Measurements from ENCODE around the gene HCFC1.

The HCFC1 gene

GRCh38 chrX:153956044-153956907 lies 15.3 kb downstream of the HCFC1 start:
- Histone ChIP-seq H3K4me1 (ENCODE audit: control extremely low read depth in 1 of 4, control insufficient read depth in 4 of 4, insufficient read depth in 4 of 4, low read length in 3 of 4) (peaks cover 0 to 3% (median 0%) of the 10 kb centered on the region in 4 experiments), H3K27me3 (replicated peaks in 2 of 5; ENCODE audit: control insufficient read depth in 4 of 5, insufficient read depth in 5 of 5, low read length in 4 of 5) (peaks cover 0 to 7% (median 0%) of the 10 kb centered on the region in 5 experiments), H3K27ac (ENCODE audit: insufficient read depth in 1 of 2, low read depth in 1 of 2, low read length in 2 of 2, poor library complexity in 1 of 2, severe bottlenecking in 2 of 2) (no peak overlapping the region), H3K4me3 (ENCODE audit: control insufficient read depth in 1 of 7, extremely low read depth in 1 of 7, insufficient read depth in 4 of 7, low read depth in 2 of 7, low read length in 6 of 7) (no peak overlapping the region), H3K36me3 (ENCODE audit: control insufficient read depth in 4 of 4, insufficient read depth in 4 of 4, low read length in 3 of 4) (peaks cover 10 to 99% (median 57%) of the 10 kb centered on the region in 4 experiments), H3K9me3 (ENCODE audit: control extremely low read depth in 1 of 5, control insufficient read depth in 4 of 5, insufficient read depth in 2 of 5, low read depth in 1 of 5, low read length in 4 of 5) (no peaks in the 10 kb centered on the region)
- ChIA-PET CTCF (interaction anchor here (0.8 to 1.8 kb wide), 2 partner anchors 12 to 31 kb away, joined by 5 to 6 read pairs; no protein-coding TSS in a partner anchor), POLR2A (no interaction called here)
- no peak for DNase-seq
- WGBS (ENCODE audit: insufficient coverage) = 97% methylated on average over 33 of the region's 35 CpGs

- Histone ChIP-seq H3K9me3 (ENCODE audit: control extremely low read depth in 1 of 5, control insufficient read depth in 4 of 5, insufficient read depth in 2 of 5, low read depth in 1 of 5, low read length in 4 of 5) (no peaks in the 10 kb centered on the region), H3K4me1 (ENCODE audit: control extremely low read depth in 1 of 4, control insufficient read depth in 4 of 4, insufficient read depth in 4 of 4, low read length in 3 of 4) (peaks cover 0 to 5% (median under 1%) of the 10 kb centered on the region in 4 experiments), H3K27me3 (replicated peaks in 2 of 5; ENCODE audit: control insufficient read depth in 4 of 5, insufficient read depth in 5 of 5, low read length in 4 of 5) (peaks cover 0 to 7% (median 0%) of the 10 kb centered on the region in 5 experiments), H3K27ac (ENCODE audit: insufficient read depth in 1 of 2, low read depth in 1 of 2, low read length in 2 of 2, poor library complexity in 1 of 2, severe bottlenecking in 2 of 2) (no peak overlapping the region), H3K4me3 (ENCODE audit: control insufficient read depth in 1 of 7, extremely low read depth in 1 of 7, insufficient read depth in 4 of 7, low read depth in 2 of 7, low read length in 6 of 7) (no peak overlapping the region), H3K36me3 (ENCODE audit: control insufficient read depth in 4 of 4, insufficient read depth in 4 of 4, low read length in 3 of 4) (peaks cover 10 to 99% (median 58%) of the 10 kb centered on the region in 4 experiments)
- CTCF ChIA-PET = interaction anchor here (0.5 to 1.8 kb wide), 2 partner anchors 13 to 38 kb away, joined by 3 to 6 read pairs; no protein-coding TSS in a partner anchor
- DNase-seq = no peak
- POLR2A ChIA-PET = interaction anchor here (0.7 kb wide), 1 partner anchor 32 kb away, joined by 5 read pairs; no protein-coding TSS in a partner anchor
- WGBS (ENCODE audit: insufficient coverage) = 91% methylated on average over 12 of the region's 12 CpGs
Observed at GRCh38 chrX:153955228-153955732, 16.3 kb downstream of the HCFC1 start.

DNA sequence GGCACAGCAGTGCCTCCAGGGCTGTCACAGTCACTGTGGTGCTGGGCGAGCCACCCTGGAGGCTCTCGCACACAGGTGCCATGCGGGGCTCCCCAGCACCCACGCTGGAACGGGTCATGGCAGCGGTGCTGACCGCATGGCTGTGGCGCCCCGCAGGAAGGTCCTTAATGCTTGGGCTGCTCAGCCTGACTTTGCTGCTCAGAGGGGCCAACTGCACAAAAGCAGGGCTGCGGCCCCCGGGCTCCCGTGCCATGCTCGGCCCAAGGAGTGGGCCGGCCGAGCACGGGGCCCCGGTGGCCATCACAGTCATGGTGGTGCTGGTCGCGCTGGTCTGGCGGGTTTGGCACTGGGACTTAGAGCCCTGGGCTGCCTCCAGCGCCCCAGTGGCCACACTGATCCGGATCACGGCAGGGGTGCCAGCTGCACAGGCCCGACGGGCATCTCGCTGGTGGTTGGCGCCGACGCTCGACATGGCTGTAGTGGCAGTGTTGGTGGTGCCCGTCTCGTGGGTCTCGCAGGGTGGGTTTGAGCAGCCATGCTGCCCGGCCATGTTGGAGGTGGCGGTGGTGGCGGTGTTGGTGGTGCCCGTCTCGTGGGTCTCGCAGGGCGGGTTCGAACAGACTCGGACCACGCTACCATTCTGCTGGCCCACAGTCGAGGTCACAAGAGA lies 16.9 kb downstream of the HCFC1 start:
- ChIA-PET CTCF (interaction anchor here (0.5 to 1.8 kb wide), 2 partner anchors 14 to 38 kb away, joined by 3 to 6 read pairs; no protein-coding TSS in a partner anchor), POLR2A (interaction anchor here (0.7 kb wide), 1 partner anchor 32 kb away, joined by 5 read pairs; no protein-coding TSS in a partner anchor)
- Histone ChIP-seq H3K27me3 (replicated peaks in 2 of 5; ENCODE audit: control insufficient read depth in 4 of 5, insufficient read depth in 5 of 5, low read length in 4 of 5) (peaks cover 0 to 7% (median 0%) of the 10 kb centered on the region in 5 experiments), H3K27ac (ENCODE audit: insufficient read depth in 1 of 2, low read depth in 1 of 2, low read length in 2 of 2, poor library complexity in 1 of 2, severe bottlenecking in 2 of 2) (no peak overlapping the region), H3K9me3 (ENCODE audit: control extremely low read depth in 1 of 5, control insufficient read depth in 4 of 5, insufficient read depth in 2 of 5, low read depth in 1 of 5, low read length in 4 of 5) (no peaks in the 10 kb centered on the region), H3K4me3 (ENCODE audit: control insufficient read depth in 1 of 7, extremely low read depth in 1 of 7, insufficient read depth in 4 of 7, low read depth in 2 of 7, low read length in 6 of 7) (no peak overlapping the region), H3K4me1 (ENCODE audit: control extremely low read depth in 1 of 4, control insufficient read depth in 4 of 4, insufficient read depth in 4 of 4, low read length in 3 of 4) (peaks cover 0 to 11% (median 6%) of the 10 kb centered on the region in 4 experiments), H3K36me3 (ENCODE audit: control insufficient read depth in 4 of 4, insufficient read depth in 4 of 4, low read length in 3 of 4) (peaks cover 10 to 99% (median 60%) of the 10 kb centered on the region in 4 experiments)
- DNase-seq = no peak
- WGBS (ENCODE audit: insufficient coverage) = 97% methylated on average over 39 of the region's 44 CpGs

- H3K27me3 ChIP-seq (replicated peaks in 2 of 5; ENCODE audit: control insufficient read depth in 4 of 5, insufficient read depth in 5 of 5, low read length in 4 of 5) = peaks cover 0 to 7% (median 0%) of the 10 kb centered on the region in 5 experiments
- peak in 2 of 3 donors; percentile 38 to 58 for DNase-seq
- H3K9me3 ChIP-seq (ENCODE audit: control extremely low read depth in 1 of 5, control insufficient read depth in 4 of 5, insufficient read depth in 2 of 5, low read depth in 1 of 5, low read length in 4 of 5) = no peaks in the 10 kb centered on the region
- H3K36me3 ChIP-seq (ENCODE audit: control insufficient read depth in 4 of 4, insufficient read depth in 4 of 4, low read length in 3 of 4) = peaks cover 8 to 99% (median 57%) of the 10 kb centered on the region in 4 experiments
- H3K4me3 ChIP-seq (ENCODE audit: control insufficient read depth in 1 of 7, extremely low read depth in 1 of 7, insufficient read depth in 4 of 7, low read depth in 2 of 7, low read length in 6 of 7) = no peak overlapping the region
- ChIA-PET CTCF (interaction anchor here (0.9 to 18.9 kb wide), 5 partner anchors 10 to 59 kb away, joined by 3 to 482 read pairs (median 5); partner anchors contain the start of genes ARHGAP4, NAA10 and RENBP), POLR2A (no interaction called here)
- 83% methylated on average over 28 of the region's 33 CpGs for WGBS (ENCODE audit: insufficient coverage)
- H3K27ac ChIP-seq (ENCODE audit: insufficient read depth in 1 of 2, low read depth in 1 of 2, low read length in 2 of 2, poor library complexity in 1 of 2, severe bottlenecking in 2 of 2) = no peak overlapping the region
- peaks cover 0 to 17% (median 12%) of the 10 kb centered on the region in 4 experiments for H3K4me1 ChIP-seq (ENCODE audit: control extremely low read depth in 1 of 4, control insufficient read depth in 4 of 4, insufficient read depth in 4 of 4, low read length in 3 of 4)
Observed at GRCh38 chrX:153953892-153954557, 17.6 kb downstream of the HCFC1 start.

- Histone ChIP-seq H3K9me3 (ENCODE audit: control extremely low read depth in 1 of 5, control insufficient read depth in 4 of 5, insufficient read depth in 2 of 5, low read depth in 1 of 5, low read length in 4 of 5) (no peaks in the 10 kb centered on the region), H3K27me3 (replicated peaks in 2 of 5; ENCODE audit: control insufficient read depth in 4 of 5, insufficient read depth in 5 of 5, low read length in 4 of 5) (peaks cover 0 to 7% (median 0%) of the 10 kb centered on the region in 5 experiments), H3K4me1 (ENCODE audit: control extremely low read depth in 1 of 4, control insufficient read depth in 4 of 4, insufficient read depth in 4 of 4, low read length in 3 of 4) (peaks cover 0 to 23% (median 19%) of the 10 kb centered on the region in 4 experiments), H3K4me3 (ENCODE audit: control insufficient read depth in 1 of 7, extremely low read depth in 1 of 7, insufficient read depth in 4 of 7, low read depth in 2 of 7, low read length in 6 of 7) (no peak overlapping the region), H3K36me3 (ENCODE audit: control insufficient read depth in 4 of 4, insufficient read depth in 4 of 4, low read length in 3 of 4) (peaks cover 3 to 98% (median 51%) of the 10 kb centered on the region in 4 experiments), H3K27ac (ENCODE audit: insufficient read depth in 1 of 2, low read depth in 1 of 2, low read length in 2 of 2, poor library complexity in 1 of 2, severe bottlenecking in 2 of 2) (no peak overlapping the region)
- peak in 2 of 3 donors; percentile 71 to 79 for DNase-seq
- CTCF ChIA-PET = interaction anchor here (0.7 to 18.9 kb wide), 9 partner anchors 8 to 188 kb away, joined by 3 to 482 read pairs (median 4); partner anchors contain the start of genes ARHGAP4, NAA10 and RENBP
- 29% methylated on average over 26 of the region's 33 CpGs for WGBS (ENCODE audit: insufficient coverage)
- POLR2A ChIA-PET = no interaction called here
Observed at GRCh38 chrX:153953342-153953830, 18.2 kb downstream of the HCFC1 start.

- 95% methylated on average over 31 of the region's 32 CpGs for WGBS (ENCODE audit: insufficient coverage)
- POLR2A ChIA-PET = no interaction called here
- H3K27ac ChIP-seq (ENCODE audit: insufficient read depth in 1 of 2, low read depth in 1 of 2, low read length in 2 of 2, poor library complexity in 1 of 2, severe bottlenecking in 2 of 2) = no peak overlapping the region
Observed at GRCh38 chrX:153952373-153953026, 19.1 kb downstream of the HCFC1 start.

More at GRCh38 chrX:153952373-153953026, 19.1 kb downstream of the HCFC1 start:
- H3K4me1 ChIP-seq (ENCODE audit: control extremely low read depth in 1 of 4, control insufficient read depth in 4 of 4, insufficient read depth in 4 of 4, low read length in 3 of 4) = peaks cover 0 to 28% (median 27%) of the 10 kb centered on the region in 4 experiments
- DNase-seq = no peak
- H3K4me3 ChIP-seq (ENCODE audit: control insufficient read depth in 1 of 7, extremely low read depth in 1 of 7, insufficient read depth in 4 of 7, low read depth in 2 of 7, low read length in 6 of 7) = no peak overlapping the region
- peaks cover 0 to 7% (median 0%) of the 10 kb centered on the region in 5 experiments for H3K27me3 ChIP-seq (replicated peaks in 2 of 5; ENCODE audit: control insufficient read depth in 4 of 5, insufficient read depth in 5 of 5, low read length in 4 of 5)
- H3K36me3 ChIP-seq (ENCODE audit: control insufficient read depth in 4 of 4, insufficient read depth in 4 of 4, low read length in 3 of 4) = peaks cover 3 to 95% (median 47%) of the 10 kb centered on the region in 4 experiments
- CTCF ChIA-PET = interaction anchor here (0.5 to 18.9 kb wide), 10 partner anchors 9 to 189 kb away, joined by 3 to 482 read pairs (median 4); partner anchors contain the start of genes ARHGAP4 and NAA10
- H3K9me3 ChIP-seq (ENCODE audit: control extremely low read depth in 1 of 5, control insufficient read depth in 4 of 5, insufficient read depth in 2 of 5, low read depth in 1 of 5, low read length in 4 of 5) = no peaks in the 10 kb centered on the region

Data from common myeloid progenitor, CD34-positive (primary cell).